HK-2 (cell line): ENCODE results near the gene PCDHA1.
"Not testable (repeated sequence)": the region's sequence is repeated elsewhere in the genome, so short reads cannot be mapped to it uniquely, and the experiment has no call there.

Experiments
- DNase-seq: peaks from one replicate; pipeline ENCODE4 v3.0.0-alpha.2; 2018; ENCODE audit not compliant: unreplicated experiment

The PCDHA1 gene

DNA sequence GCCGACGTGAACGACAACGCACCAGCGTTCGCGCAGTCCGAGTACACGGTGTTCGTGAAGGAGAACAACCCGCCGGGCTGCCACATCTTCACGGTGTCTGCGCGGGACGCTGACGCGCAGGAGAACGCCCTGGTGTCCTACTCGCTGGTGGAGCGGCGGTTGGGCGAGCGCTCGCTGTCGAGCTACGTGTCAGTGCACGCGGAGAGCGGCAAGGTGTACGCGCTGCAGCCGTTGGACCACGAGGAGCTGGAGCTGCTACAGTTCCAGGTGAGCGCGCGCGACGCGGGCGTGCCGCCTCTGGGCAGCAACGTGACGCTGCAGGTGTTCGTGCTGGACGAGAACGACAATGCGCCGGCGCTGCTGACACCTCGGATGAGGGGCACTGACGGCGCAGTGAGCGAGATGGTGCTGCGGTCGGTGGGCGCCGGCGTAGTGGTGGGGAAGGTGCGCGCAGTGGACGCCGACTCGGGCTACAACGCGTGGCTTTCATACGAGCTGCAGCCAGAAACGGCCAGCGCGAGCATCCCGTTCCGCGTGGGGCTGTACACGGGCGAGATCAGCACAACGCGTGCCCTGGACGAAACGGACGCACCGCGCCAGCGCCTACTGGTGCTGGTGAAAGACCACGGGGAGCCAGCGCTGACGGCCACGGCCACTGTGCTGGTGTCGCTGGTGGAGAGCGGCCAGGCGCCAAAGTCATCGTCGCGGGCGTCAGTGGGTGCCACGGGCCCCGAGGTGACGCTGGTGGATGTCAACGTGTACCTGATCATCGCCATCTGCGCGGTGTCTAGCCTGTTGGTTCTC, 64.1 kb downstream of the PCDHA1 start:
- not testable (repeated sequence) for DNase-seq

DNA sequence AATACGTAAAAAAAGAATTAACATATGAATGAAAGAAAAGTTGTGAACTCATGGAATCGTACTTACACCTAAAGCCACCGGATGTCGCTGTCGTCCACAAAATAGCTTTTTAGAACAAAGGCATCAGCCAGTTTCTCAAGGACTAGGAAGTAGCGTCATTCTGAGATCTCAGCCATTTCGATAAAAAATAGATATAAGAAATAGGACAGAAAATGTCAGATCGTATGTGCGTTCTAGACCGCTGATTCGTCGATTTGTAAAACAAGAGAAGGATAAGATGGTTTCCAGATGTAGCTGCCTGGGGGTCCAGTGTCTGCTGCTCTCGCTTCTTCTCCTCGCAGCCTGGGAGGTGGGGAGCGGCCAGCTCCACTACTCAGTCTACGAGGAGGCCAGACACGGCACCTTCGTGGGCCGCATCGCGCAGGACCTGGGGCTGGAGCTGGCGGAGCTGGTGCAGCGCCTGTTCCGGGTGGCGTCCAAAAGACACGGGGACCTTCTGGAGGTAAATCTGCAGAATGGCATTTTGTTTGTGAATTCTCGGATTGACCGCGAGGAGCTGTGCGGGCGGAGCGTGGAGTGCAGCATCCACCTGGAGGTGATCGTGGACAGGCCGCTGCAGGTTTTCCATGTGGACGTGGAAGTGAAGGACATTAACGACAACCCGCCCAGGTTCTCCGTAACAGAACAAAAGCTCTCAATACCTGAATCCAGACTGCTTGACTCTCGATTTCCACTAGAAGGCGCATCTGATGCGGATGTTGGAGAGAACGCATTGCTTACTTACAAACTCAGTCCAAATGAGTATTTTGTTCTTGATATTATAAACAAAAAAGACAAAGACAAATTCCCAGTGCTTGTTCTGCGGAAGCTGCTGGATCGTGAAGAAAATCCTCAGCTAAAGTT, 70.1 kb downstream of the PCDHA1 start, which contains the start of gene PCDHA10:
PCDHA10 (plus strand) TSS at position 126 of the 903 bp plus-strand sequence; CDS start at position 278, 152 bp downstream.
- no peak for DNase-seq

DNA sequence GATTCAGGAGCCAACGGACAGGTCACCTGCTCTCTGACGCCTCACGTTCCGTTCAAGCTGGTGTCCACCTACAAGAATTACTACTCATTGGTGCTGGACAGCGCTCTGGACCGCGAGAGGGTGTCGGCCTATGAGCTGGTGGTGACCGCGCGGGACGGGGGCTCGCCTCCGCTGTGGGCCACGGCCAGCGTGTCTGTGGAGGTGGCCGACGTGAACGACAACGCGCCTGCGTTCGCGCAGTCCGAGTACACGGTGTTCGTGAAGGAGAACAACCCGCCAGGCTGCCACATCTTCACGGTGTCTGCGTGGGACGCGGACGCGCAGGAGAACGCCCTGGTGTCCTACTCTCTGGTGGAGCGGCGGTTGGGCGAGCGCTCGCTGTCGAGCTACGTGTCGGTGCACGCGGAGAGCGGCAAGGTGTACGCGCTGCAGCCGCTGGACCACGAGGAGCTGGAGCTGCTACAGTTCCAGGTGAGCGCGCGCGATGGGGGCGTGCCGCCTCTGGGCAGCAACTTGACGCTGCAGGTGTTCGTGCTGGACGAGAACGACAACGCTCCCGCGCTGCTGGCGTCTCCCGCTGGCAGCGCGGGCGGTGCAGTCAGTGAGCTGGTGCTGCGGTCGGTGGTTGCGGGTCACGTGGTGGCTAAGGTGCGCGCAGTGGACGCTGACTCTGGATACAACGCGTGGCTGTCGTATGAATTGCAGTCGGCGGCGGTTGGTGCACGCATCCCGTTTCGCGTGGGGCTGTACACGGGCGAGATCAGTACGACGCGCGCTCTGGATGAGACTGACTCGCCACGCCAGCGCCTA, 71.4 kb downstream of the PCDHA1 start:
- no peak for DNase-seq

DNA sequence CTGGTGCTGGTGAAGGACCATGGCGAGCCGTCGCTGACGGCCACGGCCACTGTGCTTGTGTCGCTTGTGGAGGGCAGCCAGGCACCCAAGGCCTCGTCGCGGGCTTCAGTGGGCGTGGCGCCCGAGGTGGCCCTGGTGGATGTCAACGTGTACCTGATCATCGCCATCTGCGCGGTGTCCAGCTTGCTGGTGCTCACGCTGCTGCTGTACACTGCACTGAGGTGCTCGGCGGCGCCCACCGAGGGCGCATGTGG, 72.0 kb downstream of the PCDHA1 start:
- no peak for DNase-seq

DNA sequence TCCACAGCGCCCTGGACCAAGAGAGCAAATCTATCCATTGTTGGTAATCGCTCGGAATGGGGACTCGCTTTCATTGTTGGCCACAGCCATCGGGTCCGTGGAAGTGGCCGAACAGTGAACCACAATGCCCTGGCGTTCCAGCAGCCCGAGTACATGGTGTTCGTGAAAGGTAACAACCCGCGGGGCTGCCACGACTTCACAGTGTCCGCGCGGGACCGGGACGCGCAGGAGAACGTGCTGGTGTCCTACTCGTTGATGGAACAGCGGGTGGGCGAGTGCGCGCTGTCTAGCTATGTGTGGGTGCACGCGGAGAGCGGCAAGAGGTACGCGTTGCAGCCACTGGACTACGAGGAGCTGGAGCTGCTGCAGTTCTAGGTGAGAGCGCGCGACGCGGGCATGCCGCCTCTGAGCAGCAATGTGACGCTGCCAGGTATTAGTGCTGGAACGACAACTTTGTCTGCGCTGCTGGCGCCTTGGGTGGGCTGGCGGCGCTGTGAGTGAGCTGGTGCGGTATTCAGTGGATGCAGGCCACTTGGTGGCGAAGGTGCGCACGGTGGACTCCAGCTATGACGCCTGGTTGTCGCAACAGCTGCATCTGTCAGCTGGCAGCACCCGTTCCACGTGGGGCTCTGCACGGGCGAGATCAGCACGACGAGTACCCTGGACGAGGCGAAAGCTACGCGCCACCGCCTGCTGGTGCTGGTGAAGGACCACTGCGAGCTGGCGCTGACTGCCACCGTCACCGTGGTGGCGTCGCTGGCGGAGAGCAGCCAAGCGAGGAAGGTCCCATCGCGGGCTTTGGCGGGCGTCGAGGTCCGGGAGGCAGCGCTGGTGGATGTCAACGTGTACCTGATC, 76.7 kb downstream of the PCDHA1 start:
- DNase-seq: no peak

DNA sequence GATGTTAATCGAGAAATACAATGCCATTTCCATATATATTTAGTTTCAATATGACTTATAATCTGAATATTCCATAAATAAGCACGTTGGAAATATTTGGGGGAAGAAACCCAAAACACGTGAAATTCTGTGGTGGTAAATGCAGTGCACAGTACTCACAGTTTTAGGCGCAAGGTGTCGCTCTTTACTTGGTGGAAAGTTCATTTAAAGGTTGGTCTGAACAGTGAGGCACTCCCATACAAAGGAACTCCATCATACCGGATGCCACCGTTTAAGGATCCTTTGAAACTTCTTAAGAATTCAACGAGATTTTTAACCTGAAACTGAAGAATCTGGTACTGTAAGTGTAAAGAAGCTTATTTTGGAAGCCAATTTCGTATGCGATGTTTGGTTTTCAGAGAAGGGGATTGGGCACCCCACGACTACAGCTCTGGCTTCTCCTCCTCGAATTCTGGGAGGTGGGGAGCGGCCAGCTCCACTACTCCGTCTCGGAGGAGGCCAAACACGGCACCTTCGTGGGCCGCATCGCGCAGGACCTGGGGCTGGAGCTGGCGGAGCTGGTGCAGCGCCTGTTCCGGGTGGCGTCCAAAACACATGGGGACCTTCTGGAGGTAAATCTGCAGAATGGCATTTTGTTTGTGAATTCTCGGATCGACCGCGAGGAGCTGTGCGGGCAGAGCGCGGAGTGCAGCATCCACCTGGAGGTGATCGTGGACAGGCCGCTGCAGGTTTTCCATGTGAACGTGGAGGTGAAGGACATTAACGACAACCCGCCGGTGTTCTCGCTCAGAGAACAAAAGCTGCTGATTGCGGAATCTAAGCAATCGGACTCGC, 83.0 kb downstream of the PCDHA1 start, which contains the start of gene PCDHA11:
PCDHA11 (plus strand) TSS at position 237 of the 834 bp plus-strand sequence; CDS start at position 384, 147 bp downstream.
- DNase-seq: no peak

DNA sequence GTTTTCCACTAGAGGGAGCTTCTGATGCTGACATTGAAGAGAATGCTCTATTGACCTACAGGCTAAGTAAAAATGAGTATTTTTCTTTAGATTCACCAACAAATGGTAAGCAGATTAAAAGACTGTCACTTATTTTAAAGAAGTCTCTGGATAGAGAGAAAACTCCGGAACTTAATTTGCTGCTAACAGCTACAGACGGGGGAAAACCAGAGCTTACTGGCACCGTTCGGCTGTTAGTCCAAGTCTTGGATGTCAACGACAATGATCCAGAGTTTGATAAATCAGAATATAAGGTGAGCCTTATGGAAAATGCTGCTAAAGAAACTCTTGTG, 83.6 kb downstream of the PCDHA1 start:
- no peak for DNase-seq

DNA sequence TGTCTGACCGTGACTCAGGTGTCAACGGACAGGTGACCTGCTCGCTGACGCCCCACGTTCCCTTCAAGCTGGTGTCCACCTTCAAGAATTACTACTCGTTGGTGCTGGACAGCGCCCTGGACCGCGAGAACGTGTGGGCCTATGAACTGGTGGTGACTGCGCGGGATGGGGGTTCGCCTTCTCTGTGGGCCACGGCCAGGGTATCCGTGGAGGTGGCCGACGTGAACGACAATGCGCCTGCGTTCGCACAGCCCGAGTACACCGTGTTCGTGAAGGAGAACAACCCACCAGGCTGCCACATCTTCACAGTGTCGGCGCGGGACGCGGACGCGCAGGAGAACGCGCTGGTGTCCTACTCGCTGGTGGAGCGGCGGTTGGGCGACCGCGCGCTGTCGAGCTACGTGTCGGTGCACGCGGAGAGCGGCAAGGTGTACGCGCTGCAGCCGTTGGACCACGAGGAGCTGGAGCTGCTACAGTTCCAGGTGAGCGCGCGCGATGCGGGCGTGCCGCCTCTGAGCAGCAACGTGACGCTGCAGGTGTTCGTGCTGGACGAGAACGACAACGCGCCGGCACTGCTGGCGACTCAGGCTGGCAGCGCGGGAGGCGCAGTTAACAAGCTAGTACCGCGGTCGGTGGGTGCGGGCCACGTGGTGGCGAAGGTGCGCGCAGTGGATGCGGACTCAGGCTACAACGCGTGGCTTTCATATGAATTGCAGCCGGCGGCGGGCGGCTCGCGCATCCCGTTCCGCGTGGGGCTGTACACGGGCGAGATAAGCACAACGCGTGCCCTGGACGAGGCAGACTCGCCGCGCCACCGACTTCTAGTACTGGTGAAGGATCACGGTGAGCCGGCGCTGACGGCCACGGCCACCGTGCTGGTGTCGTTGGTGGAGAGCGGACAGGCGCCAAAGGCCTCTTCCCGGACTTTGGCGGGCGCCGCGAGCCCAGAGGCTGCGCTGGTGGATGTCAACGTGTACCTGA, 84.6 kb downstream of the PCDHA1 start:
- no peak for DNase-seq

DNA sequence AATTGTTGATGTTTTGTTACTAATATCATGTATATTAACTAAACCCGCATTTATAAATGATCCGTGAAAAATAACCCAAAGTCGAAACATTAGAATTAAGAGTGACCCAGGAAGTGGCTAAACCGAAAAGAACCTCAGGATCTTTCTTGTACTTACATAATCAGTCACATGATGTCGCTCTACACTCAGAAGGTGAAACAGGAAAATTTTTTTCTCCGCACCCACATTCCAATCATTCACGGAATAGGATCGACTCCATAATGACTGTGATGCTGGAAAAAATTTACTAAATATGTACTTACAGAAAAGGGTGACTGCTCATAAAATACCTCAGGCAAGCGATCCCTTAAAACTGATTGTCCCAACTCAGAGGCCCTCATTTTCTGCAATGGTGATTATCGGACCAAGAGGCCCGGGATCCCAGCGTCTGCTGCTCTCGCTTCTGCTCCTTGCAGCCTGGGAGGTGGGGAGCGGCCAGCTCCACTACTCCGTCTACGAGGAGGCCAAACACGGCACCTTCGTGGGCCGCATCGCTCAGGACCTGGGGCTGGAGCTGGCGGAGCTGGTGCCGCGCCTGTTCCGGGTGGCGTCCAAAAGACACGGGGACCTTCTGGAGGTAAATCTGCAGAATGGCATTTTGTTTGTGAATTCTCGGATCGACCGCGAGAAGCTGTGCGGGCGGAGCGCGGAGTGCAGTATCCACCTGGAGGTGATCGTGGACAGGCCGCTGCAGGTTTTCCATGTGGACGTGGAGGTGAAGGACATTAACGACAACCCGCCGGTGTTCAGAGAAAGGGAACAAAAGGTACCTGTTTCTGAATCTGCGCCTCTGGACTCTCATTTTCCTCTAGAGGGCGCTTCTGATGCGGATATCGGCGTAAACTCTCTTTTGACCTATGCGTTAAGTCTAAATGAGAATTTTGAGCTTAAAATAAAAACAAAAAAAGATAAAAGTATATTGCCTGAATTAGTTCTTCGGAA, 89.4 kb downstream of the PCDHA1 start, which contains the start of gene PCDHA12:
PCDHA12 (plus strand) TSS at position 224 of the 981 bp plus-strand sequence; CDS start at position 389, 165 bp downstream.
- no peak for DNase-seq

DNA sequence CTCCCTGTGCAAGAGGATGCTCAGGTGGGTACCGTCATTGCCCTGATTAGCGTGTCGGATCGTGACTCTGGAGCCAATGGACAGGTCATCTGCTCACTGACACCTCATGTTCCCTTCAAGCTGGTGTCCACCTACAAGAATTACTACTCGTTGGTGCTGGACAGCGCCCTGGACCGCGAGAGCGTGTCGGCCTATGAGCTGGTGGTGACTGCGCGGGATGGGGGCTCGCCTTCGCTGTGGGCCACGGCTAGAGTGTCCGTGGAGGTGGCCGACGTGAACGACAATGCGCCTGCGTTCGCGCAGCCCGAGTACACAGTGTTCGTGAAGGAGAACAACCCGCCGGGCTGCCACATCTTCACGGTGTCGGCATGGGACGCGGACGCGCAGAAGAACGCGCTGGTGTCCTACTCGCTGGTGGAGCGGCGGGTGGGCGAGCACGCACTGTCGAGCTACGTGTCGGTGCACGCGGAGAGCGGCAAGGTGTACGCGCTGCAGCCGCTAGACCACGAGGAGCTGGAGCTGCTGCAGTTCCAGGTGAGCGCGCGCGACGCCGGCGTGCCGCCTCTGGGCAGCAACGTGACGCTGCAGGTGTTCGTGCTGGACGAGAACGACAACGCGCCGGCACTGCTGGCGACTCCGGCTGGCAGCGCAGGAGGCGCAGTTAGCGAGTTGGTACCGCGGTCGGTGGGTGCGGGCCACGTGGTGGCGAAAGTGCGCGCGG, 90.8 kb downstream of the PCDHA1 start:
- DNase-seq: not testable (repeated sequence)

DNA sequence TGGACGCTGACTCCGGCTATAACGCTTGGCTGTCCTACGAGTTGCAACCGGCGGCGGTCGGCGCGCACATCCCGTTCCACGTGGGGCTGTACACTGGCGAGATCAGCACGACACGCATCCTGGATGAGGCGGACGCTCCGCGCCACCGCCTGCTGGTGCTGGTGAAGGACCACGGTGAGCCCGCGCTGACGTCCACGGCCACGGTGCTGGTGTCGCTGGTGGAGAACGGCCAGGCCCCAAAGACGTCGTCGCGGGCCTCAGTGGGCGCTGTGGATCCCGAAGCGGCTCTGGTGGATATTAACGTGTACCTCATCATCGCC, 91.3 kb downstream of the PCDHA1 start:
- DNase-seq: no peak

DNA sequence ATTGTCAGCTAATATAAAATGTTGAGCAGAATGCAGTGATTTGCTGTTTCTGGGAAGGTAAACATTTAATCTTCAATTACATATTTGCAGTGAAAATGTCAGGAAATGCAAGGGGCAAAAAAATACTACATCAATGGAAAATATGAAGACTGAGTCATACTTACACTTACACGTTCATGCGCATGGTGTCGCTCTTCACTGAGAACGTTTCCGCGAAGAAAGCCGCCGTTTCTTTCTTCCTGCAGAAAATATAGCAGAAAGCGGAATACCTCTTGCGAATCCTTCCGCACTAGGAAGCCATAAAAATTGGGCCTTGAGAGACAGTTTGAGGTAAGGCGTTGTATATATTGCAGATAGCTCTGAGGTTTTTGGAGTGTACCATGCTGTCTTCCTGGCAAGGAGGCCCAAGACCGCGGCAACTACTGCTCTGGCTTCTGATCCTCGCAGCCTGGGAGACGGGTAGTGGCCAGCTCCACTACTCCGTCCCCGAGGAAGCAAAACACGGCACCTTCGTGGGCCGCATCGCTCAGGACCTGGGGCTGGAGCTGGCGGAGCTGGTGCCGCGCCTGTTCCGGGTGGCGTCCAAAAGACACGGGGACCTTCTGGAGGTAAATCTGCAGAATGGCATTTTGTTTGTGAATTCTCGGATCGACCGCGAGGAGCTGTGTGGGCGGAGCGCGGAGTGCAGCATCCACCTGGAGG, 96.1 kb downstream of the PCDHA1 start, which contains the start of gene PCDHA13:
PCDHA13 (plus strand) TSS at position 236 of the 702 bp plus-strand sequence; CDS start at position 381, 145 bp downstream.
- no peak for DNase-seq

DNA sequence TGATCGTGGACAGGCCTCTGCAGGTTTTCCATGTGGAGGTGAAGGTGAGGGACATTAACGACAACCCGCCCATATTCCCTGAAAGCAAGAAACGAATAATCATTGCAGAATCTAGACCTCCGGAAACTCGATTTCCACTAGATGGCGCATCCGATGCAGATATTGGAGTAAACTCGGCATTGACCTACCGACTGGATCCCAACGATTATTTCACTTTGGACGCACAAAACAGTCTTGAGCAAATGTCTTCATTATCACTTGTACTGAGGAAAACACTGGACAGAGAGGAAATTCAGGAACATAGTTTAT, 96.6 kb downstream of the PCDHA1 start:
- no peak for DNase-seq

DNA sequence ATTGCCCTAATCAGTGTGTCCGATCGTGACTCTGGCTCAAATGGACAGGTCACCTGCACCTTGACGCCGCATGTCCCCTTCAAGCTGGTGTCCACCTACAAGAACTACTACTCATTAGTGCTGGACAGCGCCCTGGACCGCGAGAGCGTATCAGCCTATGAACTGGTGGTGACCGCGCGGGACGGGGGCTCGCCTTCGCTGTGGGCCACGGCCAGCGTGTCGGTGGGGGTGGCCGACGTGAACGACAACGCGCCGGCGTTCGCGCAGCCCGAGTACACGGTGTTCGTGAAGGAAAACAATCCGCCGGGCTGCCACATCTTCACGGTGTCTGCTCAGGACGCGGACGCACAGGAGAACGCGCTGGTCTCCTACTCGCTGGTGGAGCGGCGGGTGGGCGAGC, 97.4 kb downstream of the PCDHA1 start:
- DNase-seq: no peak

DNA sequence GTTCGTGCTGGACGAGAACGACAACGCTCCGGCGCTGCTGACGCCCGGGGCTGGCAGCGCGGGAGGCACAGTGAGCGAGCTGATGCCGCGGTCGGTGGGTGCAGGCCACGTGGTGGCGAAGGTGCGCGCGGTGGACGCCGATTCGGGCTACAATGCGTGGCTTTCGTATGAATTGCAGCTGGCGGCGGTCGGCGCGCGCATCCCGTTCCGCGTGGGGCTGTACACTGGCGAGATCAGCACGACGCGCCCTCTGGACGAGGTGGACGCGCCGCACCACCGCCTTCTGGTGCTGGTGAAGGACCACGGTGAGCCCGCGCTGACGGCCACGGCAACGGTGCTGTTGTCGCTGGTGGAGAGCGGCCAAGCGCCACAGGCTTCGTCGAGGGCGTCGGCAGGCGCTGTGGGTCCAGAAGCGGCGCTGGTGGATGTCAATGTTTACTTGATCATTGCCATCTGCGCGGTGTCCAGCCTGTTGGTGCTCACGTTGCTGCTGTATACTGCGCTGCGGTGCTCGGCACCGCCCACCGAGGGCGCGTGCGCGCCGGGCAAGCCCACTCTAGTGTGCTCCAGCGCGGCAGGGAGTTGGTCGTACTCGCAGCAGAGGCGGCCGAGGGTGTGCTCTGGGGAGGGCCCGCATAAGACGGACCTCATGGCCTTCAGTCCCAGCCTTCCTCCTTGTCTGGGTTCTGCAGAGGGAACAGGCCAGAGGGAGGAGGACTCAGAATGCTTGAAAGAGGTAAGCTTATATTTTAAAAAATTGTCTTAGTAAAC, 98.2 kb downstream of the PCDHA1 start:
- DNase-seq: no peak

DNA sequence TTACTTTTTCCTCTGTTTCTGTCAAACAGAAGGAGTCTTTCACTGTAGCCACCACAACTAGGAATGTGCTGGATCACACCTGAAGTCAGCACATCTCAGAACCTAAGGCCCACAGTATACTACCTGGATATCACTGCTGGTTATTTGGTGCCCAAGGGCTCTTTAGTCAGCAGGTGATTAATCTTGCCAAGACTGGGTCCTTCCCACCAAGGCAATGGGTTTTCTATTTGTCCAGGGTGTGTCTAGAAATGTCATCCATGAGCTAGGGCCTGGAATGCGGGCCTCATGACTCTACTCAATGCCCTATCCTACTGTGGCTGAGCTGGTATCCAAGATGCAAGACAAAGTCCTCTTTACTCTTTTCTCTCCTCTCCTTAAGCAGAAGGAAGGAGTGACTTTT, 130.4 kb downstream of the PCDHA1 start:
- no peak for DNase-seq
